ENCODE measurements around the gene BMP10.

GRCh38 chr2:68909793-68910674 lies 38.8 kb upstream of the BMP10 start:
- TF ChIP-seq CTCF (IDR thresholded peaks at IDR 0.05) (peak; percentile 37 to 89 (median 82)), POLR2A (IDR thresholded peaks at IDR 0.05) (no peak)

Measured in ovary (tissue), 3 donors.